ENCODE measurements around the gene NALCN. TPM values are rescaled to one million over a fixed set of nuclear protein-coding genes. Genes with fewer than 3 reads are reported as not detected.

NALCN gene
- total RNA-seq, result 21.6 TPM

GRCh38 chr13:101416181-101417042, at the start of gene NALCN:
NALCN (minus strand) TSS chr13:101416508; CDS start chr13:101399126, 17,382 bp downstream.

DNA sequence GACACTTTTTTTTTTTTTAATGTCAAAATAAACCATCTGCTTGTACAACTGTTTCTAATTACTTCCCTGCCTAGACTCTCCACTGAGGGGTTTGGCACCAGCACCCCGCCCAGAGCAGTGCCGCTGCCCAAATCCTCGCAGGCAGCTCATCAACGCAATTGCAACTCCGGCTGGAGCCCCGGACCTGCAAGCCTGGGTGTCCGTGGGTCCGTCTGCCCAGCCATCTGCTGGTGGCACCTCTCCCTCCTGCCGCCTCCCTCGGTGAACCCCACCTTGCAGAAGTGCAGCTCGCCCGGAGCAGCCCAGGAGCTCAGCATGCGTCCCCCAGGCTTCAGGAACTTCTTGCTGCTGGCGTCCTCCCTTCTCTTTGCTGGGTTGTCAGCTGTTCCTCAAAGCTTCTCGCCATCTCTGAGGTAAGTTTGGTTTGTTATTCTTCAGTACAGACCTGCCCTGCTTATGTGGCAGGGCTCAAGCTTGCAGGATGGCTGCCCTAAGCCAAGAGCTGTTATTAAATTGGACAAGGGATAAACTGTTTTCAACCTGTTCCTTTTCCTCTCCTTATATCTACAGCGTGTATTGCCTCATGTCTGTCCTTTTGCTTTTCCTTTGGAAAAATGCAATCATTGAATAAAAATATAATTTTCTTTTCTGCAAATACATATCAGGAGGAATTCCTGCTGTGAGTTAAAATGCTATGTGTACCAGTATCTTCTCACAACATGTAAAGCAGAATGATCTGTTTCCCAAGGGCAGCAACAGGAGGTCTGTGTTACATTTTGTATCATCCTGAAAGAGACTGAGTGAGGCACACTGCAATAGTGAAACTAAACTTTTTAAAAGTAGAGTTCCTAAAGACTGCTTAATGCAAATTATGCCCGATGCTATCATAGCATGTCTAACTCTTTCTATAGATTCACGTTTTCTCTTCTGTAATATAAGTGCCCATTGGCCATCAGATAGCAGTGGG, 36.5 kb upstream of the NALCN start, which contains the start of gene ITGBL1:
TSS of gene ITGBL1 (plus strand) at position 157 of the 967 bp plus-strand sequence. CDS start at position 316, 159 bp downstream.

Other genes with a start within 250 kb of the NALCN start
- gene ITGBL1, start 36.2 kb upstream of the NALCN start, total RNA-seq, result not detected